Endometrial microvascular endothelial cells (primary cell): ENCODE data around the gene MED13L. TPM values are rescaled to one million over a fixed set of nuclear protein-coding genes. Genes with fewer than 3 reads are reported as not detected.

Experiments used
- in situ Hi-C: cut with HindIII; loops from 2 replicates; pipeline ENCODE4 v1.10.0; 2017; ENCODE audit warnings: low sequenced_read_pairs, low pct_unique_long_range_greater_than_20kb; ENCODE audit errors: inconsistent ontology term
- total RNA-seq: library from RNA; depleted of rRNA; stranded (reverse); fragments of >200 nt; gene quantifications from one replicate; pipeline ENCODE4 v1.2.3, GENCODE V29; 2015; ENCODE audit errors: inconsistent ontology term

MED13L gene
- total RNA-seq, 1 donor from 2014 or later, result 43.1 TPM

DNA sequence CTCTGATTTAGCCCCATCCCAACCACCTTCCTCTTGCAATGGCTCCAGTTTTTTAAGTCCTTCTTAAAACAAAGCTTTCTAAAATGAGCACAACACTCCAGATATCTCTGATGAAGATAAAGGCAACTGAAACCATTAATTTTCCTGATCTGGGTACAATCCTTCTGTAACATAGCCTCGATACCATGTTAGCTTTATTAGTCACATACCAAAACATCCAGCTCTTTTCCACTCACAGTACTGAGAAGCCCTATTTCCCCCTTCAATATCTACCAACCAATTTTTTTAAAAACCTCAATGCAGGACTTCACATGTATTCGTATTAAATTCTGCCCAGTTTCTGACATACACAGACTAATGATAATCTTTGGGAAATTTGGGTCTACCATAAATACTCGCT lies 105.9 kb downstream of the MED13L start:
- in situ Hi-C loops, result no loop called here

DNA sequence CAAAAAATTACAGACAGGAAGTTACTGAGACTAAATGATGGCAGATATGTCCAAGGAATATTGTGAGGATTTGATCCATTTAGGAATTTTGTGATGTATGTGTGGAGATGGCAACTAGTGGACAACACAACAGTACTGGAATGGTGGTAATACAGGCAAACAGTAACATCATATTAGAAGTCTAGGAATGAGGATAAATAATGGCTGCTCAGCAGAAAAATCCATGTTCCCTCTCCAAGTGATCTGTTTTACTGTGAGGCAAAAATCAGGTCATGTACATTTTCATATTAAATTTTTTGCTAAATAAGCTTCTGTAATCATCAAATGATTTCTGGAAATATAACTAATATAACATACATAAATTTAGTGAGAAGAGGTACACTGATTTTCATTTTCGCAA lies 108.4 kb downstream of the MED13L start:
- in situ Hi-C loops, result no loop called here

DNA sequence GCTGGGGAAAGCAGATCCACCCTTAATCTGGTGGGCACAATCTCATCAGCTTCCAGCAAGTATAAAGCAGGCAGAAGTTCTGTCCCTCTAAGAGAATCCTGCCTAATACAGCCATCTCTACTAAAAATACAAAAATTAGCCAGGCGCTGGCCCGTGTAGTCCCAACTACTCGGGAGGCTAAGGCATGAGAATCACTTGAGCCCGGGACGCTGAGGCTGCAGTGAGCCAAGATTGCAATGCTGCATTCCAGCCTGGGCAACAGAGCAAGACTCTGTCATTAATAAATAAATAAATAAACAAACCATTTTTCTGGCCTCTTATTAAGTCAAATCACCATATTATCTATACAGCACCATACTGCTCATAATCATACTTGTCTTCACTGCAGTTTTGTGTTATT lies 111.2 kb downstream of the MED13L start:
- in situ Hi-C loops, result no loop called here

DNA sequence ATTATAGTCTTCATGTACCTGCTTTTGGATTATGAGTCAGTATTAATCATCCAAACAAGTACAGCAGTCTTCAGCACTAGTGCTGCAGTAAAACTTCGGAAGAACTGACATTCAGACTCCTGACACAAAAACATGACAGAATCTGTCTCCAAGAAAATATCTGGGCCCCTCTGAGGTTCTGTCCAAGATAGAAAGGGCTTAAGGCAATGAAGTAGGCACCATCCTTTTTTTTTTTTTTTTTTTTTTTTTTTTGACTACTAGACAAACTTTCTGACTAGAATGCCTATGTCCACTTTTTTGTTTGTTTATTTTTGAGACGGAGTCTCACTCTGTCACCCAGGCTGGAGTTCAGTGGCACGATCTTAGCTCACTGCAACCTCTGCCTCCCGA lies 112.5 kb downstream of the MED13L start:
- in situ Hi-C loops, result no loop called here

DNA sequence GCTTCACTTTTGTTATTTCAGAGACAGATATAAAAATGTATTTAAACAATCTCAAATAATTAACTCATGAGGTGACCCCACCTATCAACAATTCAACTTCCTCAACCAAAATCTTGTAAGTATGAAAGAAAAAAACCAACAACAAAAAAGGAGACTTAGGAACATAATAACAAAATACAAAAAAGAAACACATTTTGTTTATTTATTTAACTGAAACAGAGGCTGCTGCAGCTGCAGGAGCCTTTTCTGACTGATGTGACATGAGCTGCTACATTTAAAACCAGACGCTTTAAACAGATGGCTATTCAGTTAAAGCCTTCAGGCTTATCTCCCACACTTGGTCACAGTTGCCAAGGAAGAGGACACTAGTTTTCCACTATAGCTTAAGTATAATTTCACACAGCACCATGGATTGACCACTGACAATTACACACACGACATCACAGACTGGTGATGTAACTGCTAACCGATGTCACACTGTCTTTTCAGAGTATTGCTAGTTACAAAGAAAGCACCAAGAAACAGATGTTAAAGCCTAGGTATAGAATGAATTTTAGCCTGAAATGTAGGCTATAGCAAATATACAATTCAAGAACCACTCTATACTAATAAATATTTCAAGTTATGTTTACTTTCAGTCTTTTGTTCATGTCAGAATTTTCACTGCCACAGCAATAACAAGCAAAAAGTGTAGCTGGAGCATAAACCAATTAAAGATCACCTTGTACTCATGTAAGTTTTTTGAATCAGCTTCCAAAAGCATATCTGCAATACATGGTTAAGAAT lies 113.0 kb downstream of the MED13L start:
- in situ Hi-C loops, result no loop called here

DNA sequence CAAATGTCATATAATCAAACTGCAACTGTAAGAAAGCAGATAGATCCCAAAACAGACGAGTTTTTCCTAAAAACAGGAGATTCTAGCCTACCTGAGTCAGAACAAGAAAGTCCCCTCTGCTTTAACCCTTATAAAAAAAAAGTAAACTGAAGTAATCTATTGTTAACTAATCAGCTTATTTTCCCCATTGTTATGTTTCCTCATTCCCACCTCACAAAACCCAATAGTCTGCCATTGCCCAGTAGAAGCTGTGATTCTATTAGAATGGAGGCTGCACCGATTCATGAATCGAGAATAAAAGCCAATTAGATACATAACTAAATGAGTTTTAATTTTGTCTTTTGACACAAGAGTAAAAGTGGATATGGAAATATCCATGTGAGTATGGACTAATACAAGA lies 115.4 kb downstream of the MED13L start:
- in situ Hi-C loops, result no loop called here

DNA sequence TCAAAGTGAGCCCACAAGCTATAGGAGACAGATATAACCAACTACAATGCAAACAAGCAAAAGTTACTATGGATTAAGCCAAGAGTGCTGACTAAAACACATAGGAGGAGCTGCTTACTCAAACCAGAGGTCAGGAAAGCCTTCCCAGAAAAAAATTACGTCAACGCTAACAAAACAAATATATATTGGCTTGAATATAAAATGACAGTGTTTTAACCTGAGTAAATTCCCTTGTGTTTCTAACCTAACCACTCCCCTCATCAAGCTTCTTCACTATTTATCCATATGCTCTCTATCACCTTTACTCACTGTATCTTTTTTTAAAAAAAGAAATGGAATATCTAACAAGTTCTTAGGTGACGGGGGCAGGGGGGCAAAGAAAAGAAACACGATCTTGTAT lies 115.9 kb downstream of the MED13L start:
- in situ Hi-C loops, result no loop called here

DNA sequence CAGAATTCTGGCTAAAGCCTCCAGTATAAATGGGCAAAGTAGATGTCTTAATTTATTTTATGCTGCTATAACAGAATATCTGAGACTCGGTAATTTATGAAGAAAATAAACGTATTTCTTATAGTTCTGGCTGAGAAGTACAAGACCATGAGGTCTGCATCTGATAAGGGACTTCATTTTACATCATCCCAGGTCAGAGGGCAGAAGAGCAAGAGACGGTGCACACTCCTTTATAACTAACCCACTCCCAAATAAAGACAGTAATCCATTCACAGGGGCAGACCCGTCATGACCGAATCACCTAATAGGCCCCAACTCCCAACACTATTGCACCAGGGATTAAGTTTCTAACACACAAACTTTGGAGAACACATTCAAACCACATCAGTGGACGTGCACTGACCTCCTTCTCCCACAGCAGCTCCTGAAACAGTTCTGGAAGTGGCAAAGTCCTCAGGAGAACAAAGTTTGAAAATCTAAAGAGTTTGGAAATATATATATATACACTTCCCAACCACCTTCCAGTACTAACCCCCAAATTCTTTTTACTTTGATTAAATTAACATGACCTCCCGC lies 116.5 kb downstream of the MED13L start:
- in situ Hi-C loops, result no loop called here

DNA sequence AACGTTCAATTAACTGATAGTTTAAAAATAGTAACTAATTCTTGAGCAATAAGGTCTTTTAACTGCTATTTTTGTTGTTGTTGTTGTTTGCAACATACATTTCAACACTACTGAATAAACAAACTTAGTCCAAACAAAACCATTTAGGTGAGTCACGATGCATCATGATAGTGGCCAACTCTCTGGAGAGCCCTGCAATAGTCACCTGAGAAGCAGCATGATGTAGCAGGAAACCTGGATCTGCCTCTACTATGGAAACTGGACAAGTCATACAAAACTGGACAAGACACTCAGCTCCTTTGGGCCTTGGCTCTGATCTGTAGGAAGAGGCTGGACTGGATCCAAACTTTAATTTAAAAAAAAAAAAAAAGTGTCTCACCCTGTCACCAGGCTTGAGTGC lies 117.3 kb downstream of the MED13L start:
- in situ Hi-C loops, result no loop called here

DNA sequence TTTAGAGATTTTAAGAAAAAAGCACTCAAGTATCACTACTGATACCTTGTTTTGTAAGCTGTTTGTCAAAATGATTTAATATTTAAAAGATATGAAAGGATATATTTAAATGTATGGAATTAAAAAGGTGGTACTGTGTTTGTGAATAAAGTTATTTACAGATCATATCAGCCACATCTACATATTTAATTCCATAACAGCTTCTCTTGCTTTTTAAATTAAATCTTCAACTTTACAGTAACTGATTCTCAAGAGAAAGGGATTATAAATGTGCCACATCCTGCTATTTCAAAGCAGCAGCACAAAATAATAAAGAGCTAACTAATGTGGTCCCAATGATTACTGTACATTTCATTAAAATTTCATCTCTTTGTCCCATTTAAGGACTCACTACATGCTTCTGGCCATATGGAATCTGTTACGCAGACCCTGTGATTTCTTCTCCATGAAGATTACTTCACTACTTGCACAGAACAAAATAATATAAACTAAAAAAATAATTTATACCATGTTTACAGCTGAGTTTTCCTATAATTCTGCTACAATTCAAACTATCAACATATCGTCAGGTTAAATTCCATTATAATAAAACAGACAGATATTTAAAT lies 117.8 kb downstream of the MED13L start:
- in situ Hi-C loops, result no loop called here

DNA sequence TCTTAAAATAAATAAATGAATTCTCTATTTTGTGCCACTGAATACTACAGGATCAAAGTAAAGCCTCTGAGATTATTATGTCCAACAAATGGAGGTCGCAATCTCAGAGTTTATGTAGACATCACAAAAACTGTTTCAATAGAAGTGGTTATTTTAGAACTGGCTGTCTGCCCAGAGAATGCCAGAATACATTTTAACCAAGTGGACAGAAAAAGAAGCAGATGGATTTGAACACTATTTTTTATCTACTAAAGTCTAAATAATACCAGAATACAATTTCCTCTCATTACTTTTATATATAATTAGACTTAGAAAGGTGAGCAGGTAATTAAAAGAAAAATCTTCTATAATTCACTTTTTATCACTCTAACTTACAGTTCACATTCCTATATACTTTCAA lies 118.3 kb downstream of the MED13L start:
- in situ Hi-C loops, result no loop called here

DNA sequence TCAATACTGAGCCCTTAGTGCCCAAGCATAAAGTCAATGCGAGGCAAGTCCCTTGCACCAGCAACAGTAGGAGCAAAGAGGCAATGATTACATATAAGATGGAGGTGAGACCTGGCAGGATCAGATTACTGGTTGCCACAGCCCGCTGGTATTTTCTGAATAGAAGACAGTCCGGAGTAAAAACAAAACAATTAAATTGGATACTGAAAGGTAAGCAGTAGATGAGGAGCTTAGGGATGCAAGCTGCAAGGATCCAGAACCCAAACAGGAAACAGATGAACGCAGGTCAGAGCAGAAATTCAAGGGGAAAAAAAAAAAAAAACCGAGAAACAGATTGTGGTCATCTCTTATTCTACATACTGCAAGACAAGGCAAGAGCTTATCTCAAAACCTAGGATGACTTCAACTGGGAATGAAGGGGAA lies 119.6 kb downstream of the MED13L start:
- in situ Hi-C loops, result no loop called here

DNA sequence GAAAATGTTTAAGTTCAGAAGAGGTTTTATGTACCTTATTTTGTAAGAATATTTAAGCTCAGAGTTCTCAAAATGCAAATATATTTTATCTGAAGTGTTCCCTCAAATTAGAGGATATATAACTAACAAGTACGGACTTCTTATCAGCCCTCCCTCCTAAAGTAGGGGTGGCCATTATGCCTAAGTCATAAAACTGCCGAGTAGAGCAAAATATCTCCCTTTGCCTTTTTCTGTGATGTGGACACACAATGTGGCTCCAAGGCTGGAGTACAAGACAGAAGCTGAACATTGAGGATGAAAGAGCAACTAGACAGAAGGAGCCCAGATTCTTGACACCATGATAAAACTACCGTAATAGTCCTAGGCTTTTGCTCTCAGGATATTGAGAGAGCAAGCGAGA lies 120.9 kb downstream of the MED13L start:
- in situ Hi-C loops, result no loop called here

DNA sequence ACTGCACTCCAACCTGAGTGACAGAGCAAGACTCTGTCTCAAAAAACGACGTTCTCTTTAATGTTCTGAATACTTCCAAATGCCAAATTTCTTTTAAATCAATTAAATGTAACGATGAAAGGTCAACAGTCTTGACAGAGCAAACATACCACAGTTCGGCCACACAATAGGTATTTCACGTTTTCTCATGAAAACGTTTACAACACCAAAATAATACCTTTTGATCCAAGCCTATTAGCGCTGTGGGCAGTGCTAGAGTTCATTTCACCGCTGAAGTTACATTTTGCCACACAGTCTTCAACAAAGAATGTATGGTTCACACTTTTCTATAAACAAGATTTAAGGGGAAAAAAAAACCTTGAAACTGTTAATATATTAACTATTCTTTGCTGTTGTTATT lies 122.1 kb downstream of the MED13L start:
- in situ Hi-C loops, result no loop called here

DNA sequence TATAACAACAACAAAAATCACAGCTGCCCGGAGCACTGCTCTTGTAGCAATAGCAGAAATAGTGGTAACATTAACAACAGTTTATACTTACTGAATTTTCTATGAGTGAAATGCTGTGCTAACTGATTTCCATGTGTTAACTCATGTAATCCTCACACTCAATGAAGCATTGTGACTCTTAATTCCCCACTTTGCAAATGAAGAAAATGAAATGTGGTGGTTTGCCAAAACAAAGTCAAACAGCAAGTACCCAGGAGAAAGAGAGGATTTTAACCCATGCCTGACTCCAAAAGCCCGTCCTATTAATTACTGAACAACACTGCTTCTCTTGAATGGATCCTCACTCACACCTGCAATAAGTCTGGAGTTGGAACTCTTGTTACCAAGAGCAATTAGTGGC lies 123.5 kb downstream of the MED13L start:
- in situ Hi-C loops, result no loop called here

DNA sequence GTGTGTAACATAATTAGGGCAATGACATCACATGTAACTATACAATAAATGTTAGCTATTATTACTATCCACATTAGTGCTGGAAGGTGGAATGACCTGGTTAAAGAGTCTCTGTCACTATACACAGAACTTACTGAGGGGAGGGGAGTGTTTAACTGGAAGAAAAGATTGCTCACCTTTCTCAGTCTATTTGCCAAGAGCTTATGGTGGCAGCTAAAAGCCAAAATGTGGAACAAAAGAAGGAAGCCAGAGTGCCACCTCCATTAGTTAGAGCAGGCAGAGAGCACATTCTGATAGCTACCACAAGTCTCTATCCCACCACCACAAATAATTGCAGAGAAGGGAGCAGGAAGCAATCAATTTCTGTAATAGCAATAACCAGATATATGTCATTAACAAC lies 124.4 kb downstream of the MED13L start:
- in situ Hi-C loops, result no loop called here

DNA sequence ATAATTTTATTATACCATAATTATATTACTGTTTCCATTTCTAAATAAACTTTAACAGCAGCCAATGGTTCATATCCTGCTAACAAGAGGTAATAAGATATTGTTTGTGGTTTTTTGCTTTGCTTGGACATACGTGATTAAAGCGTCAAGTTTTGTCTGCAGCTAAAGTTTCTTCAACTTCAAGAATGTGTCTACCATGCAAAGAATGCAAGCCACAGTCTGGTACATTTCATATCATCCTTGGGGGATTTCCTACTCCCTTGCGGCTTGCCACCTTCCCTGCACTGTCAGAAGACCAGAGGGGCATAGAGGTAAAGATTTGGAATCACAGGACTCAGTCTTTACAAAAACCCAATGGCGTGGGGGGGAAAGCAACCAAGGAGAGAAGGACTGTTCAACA lies 125.2 kb downstream of the MED13L start:
- in situ Hi-C loops, result no loop called here

DNA sequence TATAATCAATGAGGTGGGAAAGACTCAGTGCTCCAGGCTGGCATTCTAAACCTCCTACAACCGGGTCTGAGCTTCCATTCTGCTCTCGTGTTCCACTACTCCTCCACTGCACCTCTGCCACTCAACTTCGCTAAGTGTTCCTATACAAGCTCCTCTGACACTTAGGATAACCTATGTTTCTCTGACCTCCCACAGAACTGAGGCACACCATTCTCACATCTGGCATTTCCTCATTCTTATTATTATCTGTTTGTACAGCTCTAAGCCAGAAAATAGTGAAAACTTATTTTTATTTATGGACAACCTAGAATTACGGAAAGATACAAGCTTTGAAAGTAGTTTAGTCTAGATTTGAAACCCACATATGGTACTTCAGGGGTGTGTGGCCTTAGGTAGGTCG lies 127.0 kb downstream of the MED13L start:
- in situ Hi-C loops, result no loop called here

DNA sequence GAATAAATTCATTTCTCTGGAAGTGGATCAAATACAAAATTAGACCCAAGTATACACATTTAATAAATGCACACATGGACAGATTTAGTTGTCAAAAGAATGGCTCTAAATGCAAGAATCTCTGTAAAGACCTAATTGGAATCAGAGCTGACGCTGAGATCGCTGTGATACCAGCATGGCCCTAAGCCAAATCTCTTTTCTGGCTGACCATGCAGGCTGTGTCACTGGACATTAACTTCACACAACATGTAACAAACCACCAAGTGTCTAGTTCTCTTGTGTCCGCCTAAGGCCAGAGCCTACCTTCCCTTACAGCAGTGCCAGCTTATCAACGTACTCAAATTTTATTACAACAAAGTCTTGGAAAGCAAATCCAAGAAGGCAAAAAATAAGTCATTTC lies 127.5 kb downstream of the MED13L start:
- in situ Hi-C loops, result no loop called here

DNA sequence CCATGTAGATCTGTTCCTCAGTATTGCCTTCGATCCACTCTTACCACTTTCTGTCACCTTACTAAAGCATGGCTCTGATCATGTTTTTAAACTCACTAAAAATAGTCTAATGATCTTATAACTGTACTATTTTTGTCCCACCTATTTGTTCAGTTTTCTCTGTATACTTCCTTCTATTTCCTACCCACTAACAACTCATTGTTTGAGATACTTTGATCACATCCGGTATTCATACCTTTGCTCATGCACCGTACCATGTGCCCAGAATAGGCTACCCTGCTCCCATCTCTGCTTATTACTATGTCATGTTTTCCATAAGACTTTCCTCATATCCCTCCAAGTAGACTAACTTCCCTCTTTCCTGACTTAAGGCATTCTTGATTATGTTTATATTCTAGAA lies 128.6 kb downstream of the MED13L start:
- in situ Hi-C loops, result no loop called here
